HepG2 (cell line): Measurements from ENCODE around the gene ULK4. TPM values are rescaled to one million over a fixed set of nuclear protein-coding genes. Genes with fewer than 3 reads are reported as not detected.

Source experiments
- ATAC-seq: fragments of 200-7000 bp; cut with Tn5 transposase; 3 replicates; pipeline ENCODE4 v1.9.1; 2020; ENCODE audit warnings: mild to moderate bottlenecking, moderate library complexity
- BruUV-seq: library from RNA; stranded (reverse); fragments of 400-500 nt; replicated peaks from 2 replicates; lab custom pipeline; 2021; lab: Mats Ljungman, UMichigan
- CTCF ChIA-PET: fragments of 300-600 bp; formaldehyde crosslinking; extraction: SDS; loops from one replicate; lab custom pipeline; 2021; ENCODE audit warnings: low total read pairs, inconsistent platforms, low intra/inter-chr PET ratio; lab: Yijun Ruan, JAX
- POLR2A ChIA-PET: fragments of 350-600 bp; sonication (Branson Sonifier 250); formaldehyde crosslinking; loops from one replicate; lab custom pipeline; 2020; ENCODE audit warnings: antibody characterized with exemption, inconsistent platforms; lab: Yijun Ruan, JAX
- DNase-seq: peaks from one replicate; pipeline ENCODE4 v3.0.0-alpha.2; 2015; ENCODE audit warnings: low spot score
- FAIRE-seq: peaks from 3 replicates; lab custom pipeline; 2011; peaks lifted over from hg19 to GRCh38; lab: Jason Lieb, UNC
- H2AFZ ChIP-seq: one replicate; pipeline ENCODE4 v1.6.1; 2011; ENCODE audit warnings: low read length, inconsistent platforms
- H3K27ac ChIP-seq: fragments of 300-600 bp; 3 replicates; pipeline ENCODE4 v1.8.0; 2011; ENCODE audit warnings: mixed run types, mild to moderate bottlenecking, mixed read lengths, low read length, inconsistent platforms; ENCODE audit not compliant: insufficient read depth; ENCODE audit errors: extremely low read length
- H3K27me3 ChIP-seq, 2 experiments: fragments of 200-600 bp in 1 of 2; 2 replicates in 1 of 2; 3 replicates in 1 of 2; pipeline versions ENCODE4 v1.6.0 to v1.8.0; 2011; ENCODE audit warnings: low read length in 2 of 2, mild to moderate bottlenecking in 2 of 2, moderate library complexity in 2 of 2, inconsistent platforms in 1 of 2; ENCODE audit not compliant: insufficient read depth in 2 of 2, control insufficient read depth in 1 of 2
- H3K36me3 ChIP-seq, 2 experiments: fragments of 200-600 bp in 1 of 2; replicated peaks in 1 of 2; 2 replicates in 1 of 2; 3 replicates in 1 of 2; pipeline versions ENCODE4 v1.5.1 to v1.8.0; 2011; ENCODE audit warnings: low read length in 2 of 2, inconsistent platforms in 1 of 2; ENCODE audit not compliant: insufficient read depth in 2 of 2, control insufficient read depth in 1 of 2
- H3K4me1 ChIP-seq: 2 replicates; pipeline ENCODE4 v1.5.1; 2012; ENCODE audit warnings: low read length, inconsistent platforms; ENCODE audit not compliant: insufficient read depth
- H3K4me2 ChIP-seq: 2 replicates; pipeline ENCODE4 v1.6.0; 2011; ENCODE audit warnings: low read depth, low read length, inconsistent platforms
- H3K4me3 ChIP-seq, 3 experiments: fragments of 200-600 bp in 1 of 3; sonication (generic), shearing (Covaris generic) in 1 of 3; replicated peaks in 1 of 3; 2 replicates each; pipeline ENCODE4 v1.5.1; 2011 to 2016; ENCODE audit warnings: low read length in 3 of 3, inconsistent platforms in 2 of 3, low read depth in 2 of 3, mild to moderate bottlenecking in 2 of 3, control low read depth in 1 of 3, mixed read lengths in 1 of 3; ENCODE audit not compliant: insufficient read depth in 1 of 3
- H3K79me2 ChIP-seq: one replicate; pipeline ENCODE4 v1.6.1; 2011; ENCODE audit warnings: low read length, inconsistent platforms; ENCODE audit not compliant: insufficient read depth
- H3K9ac ChIP-seq: 2 replicates; pipeline ENCODE4 v1.6.0; 2011; ENCODE audit warnings: mild to moderate bottlenecking, low read depth, low read length, inconsistent platforms; ENCODE audit not compliant: insufficient read depth
- H3K9me3 ChIP-seq: 2 replicates; pipeline ENCODE4 v1.5.1; 2012; ENCODE audit warnings: mild to moderate bottlenecking, low read length
- H4K20me1 ChIP-seq: 2 replicates; pipeline ENCODE4 v1.6.0; 2011; ENCODE audit warnings: inconsistent platforms, mild to moderate bottlenecking, low read length, moderate library complexity; ENCODE audit not compliant: insufficient read depth
- ARHGAP35 ChIP-seq: sonication (generic); formaldehyde crosslinking; IDR thresholded peaks from 2 replicates; pipeline ENCODE4 v1.9.0; 2022; ENCODE audit warnings: mild to moderate bottlenecking, inconsistent platforms, moderate library complexity, missing genetic modification reagents, borderline replicate concordance
- CREM ChIP-seq, 2 experiments: sonication (generic) in 1 of 2; formaldehyde crosslinking in 1 of 2; IDR thresholded peaks; 2 replicates each; pipeline versions ENCODE4 v1.4.0 to v1.6.1; 2016 to 2020; ENCODE audit warnings: antibody characterized with exemption in 1 of 2, mild to moderate bottlenecking in 1 of 2, missing genetic modification reagents in 1 of 2
- CTCF ChIP-seq: sonication (generic); formaldehyde crosslinking; IDR thresholded peaks from 2 replicates; pipeline ENCODE4 v1.5.0; 2020; ENCODE audit warnings: mild to moderate bottlenecking, missing genetic modification reagents, moderate library complexity
- DMAP1 ChIP-seq: IDR thresholded peaks from 2 replicates; pipeline ENCODE4 v1.6.1; 2016
- POLR2G ChIP-seq: fragments of 200-400 bp; formaldehyde crosslinking; IDR thresholded peaks from 2 replicates; pipeline ENCODE4 v1.6.1; 2018; ENCODE audit warnings: mild to moderate bottlenecking, low read depth, low read length, moderate library complexity
- RAD21 ChIP-seq: fragments of 450-650 bp; formaldehyde crosslinking; IDR thresholded peaks from 2 replicates; pipeline ENCODE4 v1.5.0; 2020; ENCODE audit warnings: mild to moderate bottlenecking
- SRSF1 ChIP-seq: fragments of 200-400 bp; formaldehyde crosslinking; optimal IDR thresholded peaks from 2 replicates; pipeline ENCODE3; 2017; ENCODE audit warnings: mild to moderate bottlenecking, low read depth, low read length, moderate library complexity
- TCF12 ChIP-seq, 2 experiments: fragments of 450-650 bp in 1 of 2; sonication (generic) in 1 of 2; formaldehyde crosslinking in 1 of 2; IDR thresholded peaks; 2 replicates each; pipeline versions ENCODE4 v1.6.1 to v1.8.0; 2017 to 2022; ENCODE audit warnings: antibody characterized with exemption in 1 of 2, mild to moderate bottlenecking in 1 of 2, missing genetic modification reagents in 1 of 2, moderate library complexity in 1 of 2
- TOE1 ChIP-seq: sonication (generic); formaldehyde crosslinking; IDR thresholded peaks from 2 replicates; pipeline ENCODE4 v1.4.0; 2020; ENCODE audit warnings: mild to moderate bottlenecking, missing genetic modification reagents
- TRIM24 ChIP-seq: sonication (generic); formaldehyde crosslinking; IDR thresholded peaks from 2 replicates; pipeline ENCODE4 v1.8.0; 2022; ENCODE audit warnings: mild to moderate bottlenecking, missing genetic modification reagents
- ZBTB4 ChIP-seq: sonication (generic); formaldehyde crosslinking; IDR thresholded peaks from 2 replicates; pipeline ENCODE4 v1.4.0; 2020; ENCODE audit warnings: missing genetic modification reagents, mild to moderate bottlenecking, borderline replicate concordance
- ZBTB8A ChIP-seq: sonication (generic); formaldehyde crosslinking; IDR thresholded peaks from 2 replicates; pipeline ENCODE4 v1.4.0; 2020; ENCODE audit warnings: mild to moderate bottlenecking, low read depth, missing genetic modification reagents, borderline replicate concordance
- ZFP90 ChIP-seq: sonication (generic); formaldehyde crosslinking; IDR thresholded peaks from 2 replicates; pipeline ENCODE4 v1.8.0; 2022; ENCODE audit warnings: missing genetic modification reagents, mild to moderate bottlenecking, inconsistent platforms, borderline replicate concordance
- ZKSCAN1 ChIP-seq: fragments of 150-350 bp; IDR thresholded peaks from 2 replicates; pipeline ENCODE4 v1.6.1; 2014; ENCODE audit warnings: low read length
- WGBS: methylation state at CpG from one replicate; pipeline ENCODE4 v1.1.6; 2017; ENCODE audit warnings: low lambda C conversion rate; 5-methylcytosine and 5-hydroxymethylcytosine counted together
- in situ Hi-C: cut with HindIII; loops from 2 replicates; pipeline ENCODE4 v1.10.0; 2017; ENCODE audit warnings: low pct_unique_long_range_greater_than_20kb; ENCODE audit not compliant: extremely low pct_ligation_motif_present
- intact Hi-C: fragments of 100-400 bp; cut with micrococcal nuclease; formaldehyde crosslinking; loops from one replicate; pipeline ENCODE4 v1.10.0; 2022; ENCODE audit not compliant: unreplicated experiment
- polyA plus RNA-seq, 8 experiments: library from polyadenylated mRNA; depleted of rRNA in 3 of 8; stranded (reverse) in 7 of 8; unstranded in 1 of 8; fragments of >200 nt; fragmentation: Illumina TruSeq in 4 of 8; extraction: Trizol in 4 of 8; gene quantifications; 2 replicates each; pipeline versions ENCODE4 v1.2.1 to v1.2.3, GENCODE V29; 2011 to 2016; ENCODE audit warnings: low read depth in 4 of 8, missing spikeins in 1 of 8, mixed read lengths in 1 of 8; ENCODE audit not compliant: insufficient read depth in 1 of 8
- total RNA-seq, 5 experiments: library from RNA; depleted of rRNA; stranded (reverse); fragments of >200 nt; fragmentation: Illumina TruSeq; extraction: Trizol; gene quantifications; 2 replicates each; pipeline ENCODE4 v1.2.3, GENCODE V29; 2016; ENCODE audit warnings: low read depth in 1 of 5
- TF ChIP-seq, protein P1 (sequence below): sonication (generic); formaldehyde crosslinking; IDR thresholded peaks from 2 replicates; pipeline ENCODE4 v1.5.0; 2020; ENCODE audit warnings: missing genetic modification reagents

The ULK4 gene
- total and polyA plus RNA-seq, 2 of the 13 experiments (the other 11 are each of a cell fraction or from before 2014, with no cell fraction given), result 6.7 to 11.8 TPM

DNA sequence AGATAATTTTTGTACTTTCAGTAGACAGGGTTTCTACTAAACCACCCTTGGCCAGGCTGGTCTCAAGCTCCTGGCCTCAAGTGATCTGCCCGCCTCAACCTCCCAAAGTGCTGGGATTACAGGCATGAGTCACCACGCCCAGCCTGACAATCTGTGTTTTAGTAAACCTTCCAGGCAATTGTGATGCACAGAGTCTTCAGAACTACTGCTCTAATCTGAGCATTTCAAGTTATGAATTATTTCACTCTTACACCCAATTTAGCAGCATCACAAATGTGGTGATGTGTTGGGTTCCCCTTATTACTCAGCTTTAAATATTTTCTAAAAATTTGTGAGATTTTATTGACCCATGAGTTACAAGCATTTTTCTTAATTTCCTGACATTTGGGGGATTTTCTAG is 94.4 kb downstream of the ULK4 start:
- H4K20me1 ChIP-seq, result no peaks in the 10 kb centered on the region
- no peak overlapping the region for H3K4me3 ChIP-seq
- no peaks in the 10 kb centered on the region for H3K4me1 ChIP-seq
- intact Hi-C loops, result no loop called here
- WGBS, result 100% methylated on average over 1 of the region's 2 CpGs
- ChIA-PET CTCF (no interaction called here), POLR2A (no interaction called here)
- H3K4me2 ChIP-seq, result no peak overlapping the region
- no peak overlapping the region for H2AFZ ChIP-seq
- no peaks in the 10 kb centered on the region for H3K36me3 ChIP-seq
- H3K27ac ChIP-seq, result no peak overlapping the region
- no peak for TF ChIP-seq RAD21 (CRISPR knock-in tag)
- no peak for TF ChIP-seq SRSF1
- no peak for TF ChIP-seq TRIM24 (CRISPR knock-in tag)
- TF ChIP-seq ZBTB4 (CRISPR knock-in tag), result no peak
- TF ChIP-seq CREM (IDR thresholded peaks at IDR 0.05), result no peak
- TF ChIP-seq CREM (CRISPR knock-in tag; IDR thresholded peaks at IDR 0.05), result no peak
- no peak for TF ChIP-seq ZKSCAN1
- TF ChIP-seq POLR2G, result no peak
- no peak for TF ChIP-seq ARHGAP35 (CRISPR knock-in tag)
- TF ChIP-seq CTCF (CRISPR knock-in tag), result no peak
- TF ChIP-seq TCF12 (IDR thresholded peaks at IDR 0.05), result no peak
- TF ChIP-seq TCF12 (CRISPR knock-in tag; IDR thresholded peaks at IDR 0.05), result no peak
- TF ChIP-seq ZFP90 (CRISPR knock-in tag), result no peak
- TF ChIP-seq DMAP1 (CRISPR knock-in tag), result no peak
- TF ChIP-seq ZBTB8A (CRISPR knock-in tag), result no peak
- no peak for TF ChIP-seq TOE1 (CRISPR knock-in tag)
- TF ChIP-seq, protein P1, sequence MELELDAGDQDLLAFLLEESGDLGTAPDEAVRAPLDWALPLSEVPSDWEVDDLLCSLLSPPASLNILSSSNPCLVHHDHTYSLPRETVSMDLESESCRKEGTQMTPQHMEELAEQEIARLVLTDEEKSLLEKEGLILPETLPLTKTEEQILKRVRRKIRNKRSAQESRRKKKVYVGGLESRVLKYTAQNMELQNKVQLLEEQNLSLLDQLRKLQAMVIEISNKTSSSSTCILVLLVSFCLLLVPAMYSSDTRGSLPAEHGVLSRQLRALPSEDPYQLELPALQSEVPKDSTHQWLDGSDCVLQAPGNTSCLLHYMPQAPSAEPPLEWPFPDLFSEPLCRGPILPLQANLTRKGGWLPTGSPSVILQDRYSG (CRISPR knock-in tag), result no peak
- no peaks in the 10 kb centered on the region for H3K27me3 ChIP-seq
- no peaks in the 10 kb centered on the region for H3K9me3 ChIP-seq
- no peak for FAIRE-seq
- no peaks in the 10 kb centered on the region for H3K79me2 ChIP-seq
- ATAC-seq, result no peak
- DNase-seq, result no peak
- in situ Hi-C loops, result no loop called here
- BruUV-seq, result no TSS peak
- H3K9ac ChIP-seq, result no peak overlapping the region
